KOPT-K1 (cell line): ENCODE measurements around the gene MIR17HG.
"Not testable (repeated sequence)": the region's sequence is repeated elsewhere in the genome, so short reads cannot be mapped to it uniquely, and the experiment has no call there.

ENCODE experiments used
- H3K27ac ChIP-seq: fragments of 200-600 bp; sonication (generic); 2 replicates; pipeline ENCODE4 v1.5.1; 2016; ENCODE audit warnings: antibody characterized with exemption, mild to moderate bottlenecking, low read depth, low read length; ENCODE audit not compliant: poor library complexity, severe bottlenecking
- H3K36me3 ChIP-seq: fragments of 200-600 bp; sonication (generic); 2 replicates; pipeline ENCODE4 v1.5.1; 2017; ENCODE audit warnings: antibody characterized with exemption, mild to moderate bottlenecking, low read length, moderate library complexity; ENCODE audit not compliant: insufficient read depth
- H3K9me3 ChIP-seq: fragments of 200-600 bp; sonication (generic); 2 replicates; pipeline ENCODE4 v1.5.1; 2017; ENCODE audit warnings: antibody characterized with exemption, low read length, mild to moderate bottlenecking; ENCODE audit not compliant: insufficient read depth, poor library complexity, severe bottlenecking

The MIR17HG gene

GRCh38 chr13:91347202-91347995 is at the start of gene MIR17HG:
Gene MIR17HG (plus strand): TSS chr13:91347687.
- H3K36me3 ChIP-seq = peaks cover 34% of the 10 kb centered on the region
- H3K9me3 ChIP-seq = no peaks in the 10 kb centered on the region
- peak within 1 kb of the TSS; percentile 96 for H3K27ac ChIP-seq

- no peak overlapping the region for H3K27ac ChIP-seq
- no peaks in the 10 kb centered on the region for H3K36me3 ChIP-seq
- H3K9me3 ChIP-seq = peaks cover 3% of the 10 kb centered on the region
These were observed 49.4 kb upstream of the MIR17HG start for GRCh38 chr13:91298060-91298459.

GRCh38 chr13:91302111-91302510 is 45.4 kb upstream of the MIR17HG start:
- Histone ChIP-seq H3K27ac (no peak overlapping the region), H3K36me3 (no peaks in the 10 kb centered on the region), H3K9me3 (no peaks in the 10 kb centered on the region)

GRCh38 chr13:91303031-91303430 is 44.5 kb upstream of the MIR17HG start:
- H3K9me3 ChIP-seq = no peaks in the 10 kb centered on the region
- no peak overlapping the region for H3K27ac ChIP-seq

GRCh38 chr13:91304741-91305140 is 42.7 kb upstream of the MIR17HG start:
- no peak overlapping the region for H3K27ac ChIP-seq
- H3K36me3 ChIP-seq = no peaks in the 10 kb centered on the region
- H3K9me3 ChIP-seq = no peaks in the 10 kb centered on the region

More at GRCh38 chr13:91303031-91303430, 44.5 kb upstream of the MIR17HG start:
- H3K36me3 ChIP-seq = no peaks in the 10 kb centered on the region

GRCh38 chr13:91305652-91306051 is 41.8 kb upstream of the MIR17HG start:
- H3K27ac ChIP-seq = no peak overlapping the region

GRCh38 chr13:91307887-91308286 is 39.6 kb upstream of the MIR17HG start:
- Histone ChIP-seq H3K36me3 (no peaks in the 10 kb centered on the region), H3K27ac (no peak overlapping the region), H3K9me3 (no peaks in the 10 kb centered on the region)

More at GRCh38 chr13:91305652-91306051, 41.8 kb upstream of the MIR17HG start:
- no peaks in the 10 kb centered on the region for H3K9me3 ChIP-seq
- H3K36me3 ChIP-seq = no peaks in the 10 kb centered on the region

GRCh38 chr13:91308299-91308698 is 39.2 kb upstream of the MIR17HG start:
- Histone ChIP-seq H3K36me3 (no peaks in the 10 kb centered on the region), H3K9me3 (no peaks in the 10 kb centered on the region), H3K27ac (no peak overlapping the region)

GRCh38 chr13:91311491-91311890 is 36.0 kb upstream of the MIR17HG start:
- H3K36me3 ChIP-seq = no peaks in the 10 kb centered on the region
- no peak overlapping the region for H3K27ac ChIP-seq

GRCh38 chr13:91312324-91312723 is 35.2 kb upstream of the MIR17HG start:
- Histone ChIP-seq H3K36me3 (no peaks in the 10 kb centered on the region), H3K9me3 (no peaks in the 10 kb centered on the region), H3K27ac (no peak overlapping the region)

More at GRCh38 chr13:91311491-91311890, 36.0 kb upstream of the MIR17HG start:
- H3K9me3 ChIP-seq = no peaks in the 10 kb centered on the region

GRCh38 chr13:91313103-91313502 is 34.4 kb upstream of the MIR17HG start:
- Histone ChIP-seq H3K27ac (no peak overlapping the region), H3K36me3 (no peaks in the 10 kb centered on the region), H3K9me3 (no peaks in the 10 kb centered on the region)

- H3K27ac ChIP-seq = no peak overlapping the region
- H3K9me3 ChIP-seq = no peaks in the 10 kb centered on the region
- H3K36me3 ChIP-seq = no peaks in the 10 kb centered on the region
These were observed 33.9 kb upstream of the MIR17HG start for GRCh38 chr13:91313581-91313980.

GRCh38 chr13:91314888-91315287 is 32.6 kb upstream of the MIR17HG start:
- Histone ChIP-seq H3K36me3 (no peaks in the 10 kb centered on the region), H3K27ac (no peak overlapping the region), H3K9me3 (no peaks in the 10 kb centered on the region)

GRCh38 chr13:91318886-91319285 is 28.6 kb upstream of the MIR17HG start:
- H3K36me3 ChIP-seq = no peaks in the 10 kb centered on the region
- no peak overlapping the region for H3K27ac ChIP-seq
- H3K9me3 ChIP-seq = no peaks in the 10 kb centered on the region

GRCh38 chr13:91319996-91320395 is 27.5 kb upstream of the MIR17HG start:
- H3K27ac ChIP-seq = no peak overlapping the region
- no peaks in the 10 kb centered on the region for H3K36me3 ChIP-seq
- H3K9me3 ChIP-seq = no peaks in the 10 kb centered on the region

GRCh38 chr13:91320990-91321389 is 26.5 kb upstream of the MIR17HG start:
- not testable (repeated sequence) for H3K9me3 ChIP-seq, H3K27ac ChIP-seq, H3K36me3 ChIP-seq
